HepG2 (cell line): ENCODE results near the gene LRRC28. TPM values are rescaled to one million over a fixed set of nuclear protein-coding genes. Genes with fewer than 3 reads are reported as not detected.

Experiments
- ATAC-seq: fragments of 200-7000 bp; cut with Tn5 transposase; 3 replicates; pipeline ENCODE4 v1.9.1; 2020; ENCODE audit warnings: mild to moderate bottlenecking, moderate library complexity
- BruUV-seq: library from RNA; stranded (reverse); fragments of 400-500 nt; replicated peaks from 2 replicates; lab custom pipeline; 2021; lab: Mats Ljungman, UMichigan
- CTCF ChIA-PET: fragments of 300-600 bp; formaldehyde crosslinking; extraction: SDS; loops from one replicate; lab custom pipeline; 2021; ENCODE audit warnings: low total read pairs, inconsistent platforms, low intra/inter-chr PET ratio; lab: Yijun Ruan, JAX
- POLR2A ChIA-PET: fragments of 350-600 bp; sonication (Branson Sonifier 250); formaldehyde crosslinking; loops from one replicate; lab custom pipeline; 2020; ENCODE audit warnings: antibody characterized with exemption, inconsistent platforms; lab: Yijun Ruan, JAX
- DNase-seq: peaks from one replicate; pipeline ENCODE4 v3.0.0-alpha.2; 2015; ENCODE audit warnings: low spot score
- FAIRE-seq: peaks from 3 replicates; lab custom pipeline; 2011; peaks lifted over from hg19 to GRCh38; lab: Jason Lieb, UNC
- H2AFZ ChIP-seq: one replicate; pipeline ENCODE4 v1.6.1; 2011; ENCODE audit warnings: low read length, inconsistent platforms
- H3K27ac ChIP-seq: fragments of 300-600 bp; 3 replicates; pipeline ENCODE4 v1.8.0; 2011; ENCODE audit warnings: mixed run types, mild to moderate bottlenecking, mixed read lengths, low read length, inconsistent platforms; ENCODE audit not compliant: insufficient read depth; ENCODE audit errors: extremely low read length
- H3K27me3 ChIP-seq, 2 experiments: fragments of 200-600 bp in 1 of 2; 2 replicates in 1 of 2; 3 replicates in 1 of 2; pipeline versions ENCODE4 v1.6.0 to v1.8.0; 2011; ENCODE audit warnings: low read length in 2 of 2, mild to moderate bottlenecking in 2 of 2, moderate library complexity in 2 of 2, inconsistent platforms in 1 of 2; ENCODE audit not compliant: insufficient read depth in 2 of 2, control insufficient read depth in 1 of 2
- H3K36me3 ChIP-seq, 2 experiments: fragments of 200-600 bp in 1 of 2; replicated peaks in 1 of 2; 2 replicates in 1 of 2; 3 replicates in 1 of 2; pipeline versions ENCODE4 v1.5.1 to v1.8.0; 2011; ENCODE audit warnings: low read length in 2 of 2, inconsistent platforms in 1 of 2; ENCODE audit not compliant: insufficient read depth in 2 of 2, control insufficient read depth in 1 of 2
- H3K4me1 ChIP-seq: 2 replicates; pipeline ENCODE4 v1.5.1; 2012; ENCODE audit warnings: low read length, inconsistent platforms; ENCODE audit not compliant: insufficient read depth
- H3K4me2 ChIP-seq: 2 replicates; pipeline ENCODE4 v1.6.0; 2011; ENCODE audit warnings: low read depth, low read length, inconsistent platforms
- H3K4me3 ChIP-seq, 3 experiments: fragments of 200-600 bp in 1 of 3; sonication (generic), shearing (Covaris generic) in 1 of 3; replicated peaks in 1 of 3; 2 replicates each; pipeline ENCODE4 v1.5.1; 2011 to 2016; ENCODE audit warnings: low read length in 3 of 3, inconsistent platforms in 2 of 3, low read depth in 2 of 3, mild to moderate bottlenecking in 2 of 3, control low read depth in 1 of 3, mixed read lengths in 1 of 3; ENCODE audit not compliant: insufficient read depth in 1 of 3
- H3K79me2 ChIP-seq: one replicate; pipeline ENCODE4 v1.6.1; 2011; ENCODE audit warnings: low read length, inconsistent platforms; ENCODE audit not compliant: insufficient read depth
- H3K9ac ChIP-seq: 2 replicates; pipeline ENCODE4 v1.6.0; 2011; ENCODE audit warnings: mild to moderate bottlenecking, low read depth, low read length, inconsistent platforms; ENCODE audit not compliant: insufficient read depth
- H3K9me3 ChIP-seq: 2 replicates; pipeline ENCODE4 v1.5.1; 2012; ENCODE audit warnings: mild to moderate bottlenecking, low read length
- H4K20me1 ChIP-seq: 2 replicates; pipeline ENCODE4 v1.6.0; 2011; ENCODE audit warnings: inconsistent platforms, mild to moderate bottlenecking, low read length, moderate library complexity; ENCODE audit not compliant: insufficient read depth
- HNRNPL ChIP-seq: fragments of 200-400 bp; formaldehyde crosslinking; IDR thresholded peaks from 2 replicates; pipeline ENCODE4 v1.6.1; 2017; ENCODE audit warnings: mild to moderate bottlenecking, low read depth, low read length
- ZBTB33 ChIP-seq: sonication (generic); formaldehyde crosslinking; IDR thresholded peaks from 2 replicates; pipeline ENCODE4 v1.4.0; 2020; ENCODE audit warnings: missing genetic modification reagents
- ZFY ChIP-seq: sonication (generic); formaldehyde crosslinking; IDR thresholded peaks from 2 replicates; pipeline ENCODE4 v1.4.0; 2020; ENCODE audit warnings: missing genetic modification reagents
- ZNF687 ChIP-seq: sonication (generic); formaldehyde crosslinking; IDR thresholded peaks from 2 replicates; pipeline ENCODE4 v1.5.1; 2020; ENCODE audit warnings: mild to moderate bottlenecking, missing genetic modification reagents, moderate library complexity
- WGBS: methylation state at CpG from one replicate; pipeline ENCODE4 v1.1.6; 2017; ENCODE audit warnings: low lambda C conversion rate; 5-methylcytosine and 5-hydroxymethylcytosine counted together
- in situ Hi-C: cut with HindIII; loops from 2 replicates; pipeline ENCODE4 v1.10.0; 2017; ENCODE audit warnings: low pct_unique_long_range_greater_than_20kb; ENCODE audit not compliant: extremely low pct_ligation_motif_present
- intact Hi-C: fragments of 100-400 bp; cut with micrococcal nuclease; formaldehyde crosslinking; loops from one replicate; pipeline ENCODE4 v1.10.0; 2022; ENCODE audit not compliant: unreplicated experiment
- polyA plus RNA-seq, 8 experiments: library from polyadenylated mRNA; depleted of rRNA in 3 of 8; stranded (reverse) in 7 of 8; unstranded in 1 of 8; fragments of >200 nt; fragmentation: Illumina TruSeq in 4 of 8; extraction: Trizol in 4 of 8; gene quantifications; 2 replicates each; pipeline versions ENCODE4 v1.2.1 to v1.2.3, GENCODE V29; 2011 to 2016; ENCODE audit warnings: low read depth in 4 of 8, missing spikeins in 1 of 8, mixed read lengths in 1 of 8; ENCODE audit not compliant: insufficient read depth in 1 of 8
- total RNA-seq, 5 experiments: library from RNA; depleted of rRNA; stranded (reverse); fragments of >200 nt; fragmentation: Illumina TruSeq; extraction: Trizol; gene quantifications; 2 replicates each; pipeline ENCODE4 v1.2.3, GENCODE V29; 2016; ENCODE audit warnings: low read depth in 1 of 5
- TF ChIP-seq, protein P1 (sequence below): sonication (generic); formaldehyde crosslinking; IDR thresholded peaks from 2 replicates; pipeline ENCODE4 v1.5.0; 2020; ENCODE audit warnings: mild to moderate bottlenecking, missing genetic modification reagents

Gene LRRC28
- total and polyA plus RNA-seq, 2 of the 13 experiments (the other 11 are each of a cell fraction or from before 2014, with no cell fraction given): 17.5 to 21.3 TPM

DNA sequence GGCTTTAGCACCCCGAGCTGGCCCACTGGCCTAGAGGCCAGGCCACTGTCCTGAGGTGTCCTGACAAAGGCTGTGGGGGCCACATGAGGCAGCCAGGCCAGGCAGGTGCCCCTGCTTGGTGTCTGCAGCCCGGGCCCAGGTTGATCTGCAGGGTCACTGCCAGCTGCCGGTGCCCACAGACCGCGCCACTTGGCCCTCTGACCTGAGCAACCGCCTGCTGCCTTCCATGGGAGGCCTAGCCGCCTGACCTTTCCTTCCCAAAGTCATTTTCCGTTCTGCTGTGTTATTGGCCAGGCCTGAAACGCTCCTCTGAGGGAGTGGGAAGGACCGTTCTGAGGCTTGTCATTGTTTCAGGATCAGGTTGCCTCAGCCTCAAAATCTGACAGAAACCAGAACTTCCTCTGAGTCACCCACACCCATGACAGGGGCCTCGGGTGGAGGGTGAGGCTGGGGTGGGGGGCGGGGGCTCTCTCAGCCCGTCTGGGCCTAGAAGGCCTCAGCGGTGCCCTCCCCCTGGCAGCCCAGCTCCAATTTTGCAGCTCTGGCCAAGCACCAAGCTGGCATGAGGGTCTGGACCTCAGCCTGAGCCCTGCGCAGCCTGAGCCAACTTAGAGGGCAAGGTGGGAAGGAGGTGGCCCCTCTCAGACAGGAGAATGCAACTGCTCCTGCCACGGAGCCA is 173.8 kb downstream of the LRRC28 start:
- Histone ChIP-seq H3K4me1 (peaks cover 59% of the 10 kb centered on the region), H3K27ac (no peak overlapping the region), H3K36me3 (no peaks in the 10 kb centered on the region), H3K4me3 (no peak overlapping the region), H4K20me1 (no peaks in the 10 kb centered on the region), H2AFZ (no peak overlapping the region), H3K9ac (peak overlapping the region; percentile 39; the same call in 1 of the 2 replicates), H3K4me2 (peak overlapping the region; percentile 55), H3K79me2 (no peaks in the 10 kb centered on the region), H3K27me3 (peaks cover 0 to 6% of the 10 kb centered on the region in 2 experiments; a peak in 3 of 5 replicates), H3K9me3 (no peaks in the 10 kb centered on the region)
- intact Hi-C loops: no loop called here
- TF ChIP-seq, protein P1, sequence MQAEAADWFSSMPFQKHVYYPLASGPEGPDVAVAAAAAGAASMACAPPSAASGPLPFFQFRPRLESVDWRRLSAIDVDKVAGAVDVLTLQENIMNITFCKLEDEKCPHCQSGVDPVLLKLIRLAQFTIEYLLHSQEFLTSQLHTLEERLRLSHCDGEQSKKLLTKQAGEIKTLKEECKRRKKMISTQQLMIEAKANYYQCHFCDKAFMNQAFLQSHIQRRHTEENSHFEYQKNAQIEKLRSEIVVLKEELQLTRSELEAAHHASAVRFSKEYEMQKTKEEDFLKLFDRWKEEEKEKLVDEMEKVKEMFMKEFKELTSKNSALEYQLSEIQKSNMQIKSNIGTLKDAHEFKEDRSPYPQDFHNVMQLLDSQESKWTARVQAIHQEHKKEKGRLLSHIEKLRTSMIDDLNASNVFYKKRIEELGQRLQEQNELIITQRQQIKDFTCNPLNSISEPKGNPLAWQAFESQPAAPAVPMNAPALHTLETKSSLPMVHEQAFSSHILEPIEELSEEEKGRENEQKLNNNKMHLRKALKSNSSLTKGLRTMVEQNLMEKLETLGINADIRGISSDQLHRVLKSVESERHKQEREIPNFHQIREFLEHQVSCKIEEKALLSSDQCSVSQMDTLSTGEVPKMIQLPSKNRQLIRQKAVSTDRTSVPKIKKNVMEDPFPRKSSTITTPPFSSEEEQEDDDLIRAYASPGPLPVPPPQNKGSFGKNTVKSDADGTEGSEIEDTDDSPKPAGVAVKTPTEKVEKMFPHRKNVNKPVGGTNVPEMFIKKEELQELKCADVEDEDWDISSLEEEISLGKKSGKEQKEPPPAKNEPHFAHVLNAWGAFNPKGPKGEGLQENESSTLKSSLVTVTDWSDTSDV (CRISPR knock-in tag): no peak
- peak; percentile 45; the same call in 1 of the 2 replicates for TF ChIP-seq ZFY (CRISPR knock-in tag)
- 0 out of 2 replicates have a peak, but pooled peaks have one; percentile 72 for TF ChIP-seq HNRNPL
- TF ChIP-seq ZNF687: peak; percentile 58
- peak; percentile 61; the same call in 1 of the 2 replicates for TF ChIP-seq ZBTB33 (CRISPR knock-in tag)
- FAIRE-seq: no peak
- ChIA-PET POLR2A (interaction anchor here (1.1 kb wide), 1 partner anchor 9 kb away, joined by 4 read pairs; no protein-coding TSS in a partner anchor), CTCF (no interaction called here)
- 20% methylated on average over 2 of the region's 16 CpGs for WGBS
- ATAC-seq: peak; percentile 9; the same call in 2 of the 3 replicates
- in situ Hi-C loops: loop anchor here (25.0 kb wide), 1 partner anchor 287 kb away; no protein-coding TSS in a partner anchor
- DNase-seq: peak; percentile 54
- BruUV-seq: no TSS peak
